NCI-H2196 (cell line): ENCODE results near the gene CAMK2D.

Experiments used
- DNase-seq: peaks from one replicate; lab custom pipeline; 2025; ENCODE audit not compliant: unreplicated experiment; lab: John Stamatoyannopoulos, UW

The CAMK2D gene

DNA sequence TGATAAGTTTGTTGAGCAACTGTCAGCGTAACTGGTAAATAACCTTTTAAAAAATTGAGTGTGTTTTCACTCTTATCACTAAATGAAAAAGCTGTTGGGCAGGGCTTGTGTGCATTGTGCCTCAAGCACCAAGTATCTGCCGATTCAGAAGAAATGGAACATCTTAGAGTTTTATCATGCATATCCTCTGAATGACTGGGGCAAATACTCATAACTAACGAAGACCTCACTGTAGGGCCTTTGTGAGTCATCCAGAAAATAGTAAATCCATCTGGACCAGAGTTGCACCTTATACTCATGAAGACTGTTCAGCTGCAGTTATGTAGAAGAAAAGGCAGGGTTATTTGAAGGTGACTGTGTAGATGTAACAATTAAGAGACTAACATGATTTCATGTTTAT is 222.1 kb downstream of the CAMK2D start:
- no peak for DNase-seq

DNA sequence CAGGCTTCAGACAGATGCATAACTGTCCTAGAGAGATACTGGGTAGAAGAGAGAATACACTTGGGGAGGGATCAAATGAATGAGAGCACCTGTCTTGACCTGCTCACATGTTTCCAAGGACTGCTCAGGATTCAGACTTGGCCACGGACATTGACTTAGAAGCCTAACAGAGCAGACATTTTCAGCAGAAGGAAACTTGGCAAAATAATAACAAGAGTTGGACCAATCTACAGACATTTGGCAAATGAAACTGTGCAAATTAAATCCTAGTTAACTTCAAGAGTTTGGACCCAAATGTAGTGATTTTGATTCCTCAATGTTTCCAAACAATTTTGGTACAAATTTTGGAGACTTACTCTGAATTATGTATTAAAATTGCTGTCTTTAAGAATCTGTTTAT is 223.9 kb downstream of the CAMK2D start:
- DNase-seq, result no peak

DNA sequence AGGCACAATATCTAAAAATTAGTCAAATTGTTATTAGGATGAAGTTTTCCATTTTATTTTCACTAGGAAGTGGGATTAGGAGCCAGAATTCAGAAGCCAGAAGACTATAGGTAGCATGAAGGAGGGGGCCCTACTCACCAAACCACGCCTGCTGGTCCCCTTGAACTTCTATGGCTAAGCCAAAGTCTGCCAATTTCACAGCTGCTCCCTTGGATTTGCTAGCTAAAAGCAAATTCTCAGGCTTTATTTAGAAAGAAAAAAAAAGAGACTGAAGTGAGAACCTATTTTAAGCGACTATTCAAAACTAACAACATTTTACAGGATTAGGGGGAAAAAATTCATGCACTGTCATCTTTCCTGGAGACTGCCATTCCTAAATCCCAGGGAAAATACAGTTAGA is 224.3 kb downstream of the CAMK2D start:
- DNase-seq, result no peak

DNA sequence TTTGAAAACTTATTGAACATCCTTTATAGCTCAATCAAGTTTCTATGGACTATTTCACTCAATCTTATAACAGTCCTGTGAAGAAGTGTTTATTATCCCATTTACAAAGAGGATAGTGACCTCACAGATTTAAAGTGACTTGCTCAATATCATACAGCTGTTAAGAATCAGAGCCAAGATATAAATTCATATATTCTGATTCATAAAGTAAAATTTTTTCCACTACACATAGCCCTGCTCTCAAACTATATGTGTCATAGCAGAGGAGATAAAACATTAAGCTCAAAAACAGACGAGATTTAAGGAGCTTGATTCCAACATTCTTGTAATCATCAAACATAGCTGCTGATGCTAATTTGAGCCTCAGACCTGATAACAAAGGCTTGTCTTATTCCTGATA is 226.8 kb downstream of the CAMK2D start:
- no peak for DNase-seq

DNA sequence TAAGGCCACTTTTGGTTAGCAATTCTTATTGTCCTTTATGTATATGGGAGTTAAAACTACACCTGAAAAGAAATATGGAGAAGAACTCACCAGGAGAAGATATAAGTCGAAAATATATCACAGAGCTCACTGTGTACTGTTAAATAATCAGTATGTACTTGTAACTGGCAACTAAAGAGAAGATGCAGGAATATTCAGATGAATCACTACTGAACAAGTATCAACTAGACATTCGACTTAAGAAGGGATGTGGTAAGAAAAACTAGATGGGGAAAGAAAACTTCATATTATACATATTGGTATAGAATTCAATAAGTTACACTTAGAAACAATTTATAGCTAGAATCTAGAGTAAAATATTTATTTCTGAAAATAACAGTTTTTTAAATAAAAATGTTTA is 230.0 kb downstream of the CAMK2D start:
- DNase-seq, result no peak

DNA sequence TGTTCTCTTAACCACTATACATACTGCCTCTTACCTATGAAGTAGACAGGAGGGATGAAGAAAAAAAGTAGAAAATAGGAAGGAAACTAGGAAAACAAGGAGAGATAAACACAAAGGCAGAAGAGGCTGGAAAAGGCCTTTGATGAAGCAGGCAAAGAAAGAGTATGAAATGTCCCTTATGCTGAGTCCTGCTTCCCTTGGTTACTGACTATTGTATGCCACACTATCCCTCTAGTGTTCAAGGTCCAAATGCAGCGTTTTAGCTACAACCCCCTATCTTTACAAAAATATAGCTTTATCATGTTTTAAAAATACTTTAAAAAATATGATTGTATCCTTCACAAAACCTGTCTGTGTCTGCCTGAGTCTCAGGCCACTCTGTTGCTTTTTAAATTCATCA is 233.1 kb downstream of the CAMK2D start:
- no peak for DNase-seq

DNA sequence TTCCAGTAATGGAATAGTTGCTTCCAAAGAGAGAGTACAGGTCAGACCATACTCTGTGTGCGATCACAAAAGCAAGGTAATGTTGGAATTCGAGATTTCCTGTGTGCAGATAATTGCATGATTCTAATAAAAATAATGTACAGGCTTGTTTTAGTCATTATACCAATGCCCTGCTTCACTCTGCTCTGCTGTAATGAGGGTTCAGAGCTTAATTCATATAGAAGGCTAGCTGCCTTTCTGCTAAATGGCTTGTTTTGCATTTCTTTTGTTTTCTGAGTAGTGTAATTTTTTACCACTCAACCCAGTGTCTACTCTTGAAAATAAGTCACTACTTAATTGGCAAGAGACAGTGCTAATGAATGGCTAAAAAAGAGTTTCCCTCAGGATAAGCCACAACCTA is 236.0 kb downstream of the CAMK2D start:
- DNase-seq, result no peak

DNA sequence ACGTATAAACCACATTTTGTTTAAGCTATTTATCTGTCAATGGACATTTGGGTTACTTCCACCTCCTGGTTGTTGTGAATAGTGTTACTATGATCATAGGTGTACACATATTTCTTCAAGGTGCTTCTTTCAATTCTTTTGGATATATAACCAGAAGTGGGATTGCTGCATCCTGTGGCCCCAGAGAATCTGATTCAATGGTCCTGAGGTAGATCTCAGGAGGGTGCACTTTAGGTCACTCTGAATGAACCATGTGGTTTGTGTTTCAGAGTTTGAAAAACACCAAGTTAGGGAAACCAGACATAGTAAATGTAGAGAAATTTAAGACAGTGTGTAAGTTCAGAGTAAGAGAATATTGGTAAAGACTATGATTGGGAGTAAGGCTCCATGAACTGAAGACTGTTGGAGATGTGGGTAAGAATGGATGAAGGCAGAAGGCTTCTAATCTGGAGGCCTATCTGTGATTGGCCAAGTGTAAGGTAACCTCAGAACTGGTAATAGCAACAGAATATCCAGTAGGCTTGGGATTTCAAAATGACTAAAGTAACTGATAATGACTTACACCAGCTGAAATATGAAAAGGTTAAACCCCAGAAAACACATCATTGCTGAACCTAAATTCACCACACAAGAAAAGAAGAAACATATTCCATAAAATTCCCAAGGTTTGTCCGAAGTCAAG is 236.9 kb downstream of the CAMK2D start:
- no peak for DNase-seq

DNA sequence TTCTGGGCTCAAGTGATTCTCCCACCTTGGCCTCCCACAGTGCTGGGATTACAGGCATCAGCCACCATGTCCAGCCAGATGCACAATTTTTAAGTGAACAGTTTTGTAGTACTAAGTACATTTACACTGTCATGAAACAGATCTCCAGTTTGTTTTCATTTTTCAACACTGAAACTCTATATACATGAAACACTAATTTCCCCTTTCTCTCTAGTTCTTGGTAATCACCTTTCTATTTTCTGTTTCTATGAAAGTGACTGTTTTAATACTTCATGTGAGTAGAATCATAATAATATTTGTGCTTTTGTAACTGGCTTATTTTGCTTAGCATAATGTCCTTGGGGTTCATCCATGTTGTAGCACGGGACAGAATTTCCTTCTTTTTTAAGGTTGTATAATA is 237.4 kb downstream of the CAMK2D start:
- no peak for DNase-seq

DNA sequence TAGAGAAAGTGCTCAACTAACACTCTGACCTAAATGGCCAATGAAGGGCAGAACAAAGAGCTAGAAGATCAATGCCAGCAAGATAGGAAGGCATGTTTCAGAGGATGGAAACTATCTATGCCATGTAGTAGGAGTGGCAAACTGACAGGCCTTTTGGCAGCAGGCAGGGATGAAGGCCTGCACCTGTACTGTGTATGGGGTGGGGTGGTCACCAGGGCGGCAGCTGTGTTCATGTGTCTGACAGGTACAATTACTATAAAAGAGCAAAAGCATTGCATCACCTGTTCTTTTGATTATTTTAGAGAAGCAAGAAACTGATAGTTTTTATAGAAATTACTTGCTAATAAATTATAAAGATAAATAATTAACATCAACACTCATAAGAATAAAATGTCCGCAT is 239.1 kb downstream of the CAMK2D start:
- no peak for DNase-seq

DNA sequence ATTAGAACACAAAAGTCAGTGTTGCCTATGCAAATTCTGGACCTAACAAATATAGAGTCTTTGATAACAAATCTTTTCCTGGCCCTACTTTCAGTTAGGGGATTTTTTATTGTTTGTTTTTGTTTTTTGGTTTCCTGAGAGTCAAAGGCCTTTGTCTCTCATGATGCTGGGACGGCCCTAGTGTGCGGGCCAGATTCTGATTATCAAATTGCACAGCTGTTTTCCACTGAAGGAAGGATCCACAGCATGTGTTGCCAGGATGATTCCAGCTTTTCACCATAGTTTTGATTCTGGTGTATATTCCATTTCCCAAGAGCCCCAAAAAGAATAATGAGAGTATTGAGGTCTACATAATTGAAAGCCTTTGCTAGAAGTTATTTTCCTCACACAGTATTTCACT is 248.2 kb downstream of the CAMK2D start:
- DNase-seq, result no peak

DNA sequence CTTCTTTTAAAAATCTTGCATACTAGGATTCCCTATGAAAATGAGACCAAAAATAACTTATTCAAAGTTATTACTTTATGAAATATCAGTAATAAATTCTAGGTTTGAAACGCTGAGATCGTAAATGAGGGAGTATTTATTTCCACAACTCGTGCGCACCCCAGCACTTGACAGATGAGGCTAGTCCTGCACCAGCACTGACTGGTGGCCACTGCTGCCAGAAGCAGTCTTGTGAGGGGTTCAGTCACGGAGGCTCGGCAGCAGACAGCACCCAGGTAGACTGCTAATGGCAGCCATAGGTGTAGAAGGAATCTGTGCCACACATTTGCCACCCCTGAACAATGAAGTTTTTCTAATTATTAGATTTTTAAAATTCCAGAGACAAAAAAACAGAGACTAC is 248.7 kb downstream of the CAMK2D start:
- no peak for DNase-seq

DNA sequence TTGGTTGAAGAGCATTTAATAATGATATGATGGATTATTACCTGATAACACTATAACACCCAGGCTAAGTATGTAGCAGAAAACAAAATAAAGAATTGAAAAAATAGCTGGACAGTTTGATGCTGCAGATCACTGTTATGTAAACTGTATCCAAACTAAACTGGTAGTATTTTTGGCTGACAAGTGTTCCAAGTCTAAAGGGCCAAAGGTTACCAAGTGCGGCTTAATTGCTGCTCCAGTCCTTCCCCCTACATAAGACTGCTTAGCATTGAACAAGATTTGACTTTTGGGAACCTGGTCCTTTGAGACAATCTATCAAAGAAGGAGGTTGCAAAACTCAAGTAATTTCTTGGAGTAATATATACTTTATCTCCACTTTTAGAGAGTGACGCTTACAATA is 249.6 kb downstream of the CAMK2D start:
- DNase-seq, result no peak

DNA sequence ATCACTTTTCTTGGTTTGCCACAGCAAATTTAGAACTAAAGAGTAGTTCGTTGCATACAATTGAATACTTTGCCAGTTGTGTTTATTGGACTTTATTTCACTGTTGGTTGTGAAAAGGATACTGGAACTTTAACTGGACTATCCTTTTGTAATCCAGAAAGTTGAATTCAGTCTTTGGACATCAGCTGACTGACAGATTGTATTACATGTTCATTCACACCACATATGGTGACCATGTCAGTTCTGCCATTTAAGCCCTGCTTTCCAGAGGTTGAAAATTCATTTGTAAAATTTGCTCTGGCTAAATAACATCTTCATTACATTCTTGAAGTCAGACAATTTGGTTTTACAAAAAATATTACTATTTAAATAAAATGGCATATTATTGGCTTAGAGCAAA is 251.7 kb downstream of the CAMK2D start:
- DNase-seq, result no peak

DNA sequence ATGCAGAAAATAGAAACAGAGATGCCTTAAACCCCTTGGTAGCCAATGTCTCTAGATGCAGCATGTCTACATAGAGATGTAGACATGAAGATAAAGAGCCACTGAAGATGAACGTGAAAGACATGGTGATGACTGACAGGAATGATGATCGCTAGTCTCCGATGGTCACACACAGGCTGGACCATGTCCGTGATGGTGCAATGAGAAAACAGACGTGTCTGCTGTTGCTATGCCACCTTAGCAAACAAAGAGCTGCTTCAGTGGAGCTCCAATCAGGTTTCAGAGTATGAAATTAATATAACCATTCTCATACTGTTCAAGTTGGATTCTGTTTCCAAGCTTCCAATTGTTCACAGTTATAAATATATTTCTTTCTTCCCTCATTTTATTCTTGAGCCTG is 256.5 kb downstream of the CAMK2D start:
- no peak for DNase-seq

DNA sequence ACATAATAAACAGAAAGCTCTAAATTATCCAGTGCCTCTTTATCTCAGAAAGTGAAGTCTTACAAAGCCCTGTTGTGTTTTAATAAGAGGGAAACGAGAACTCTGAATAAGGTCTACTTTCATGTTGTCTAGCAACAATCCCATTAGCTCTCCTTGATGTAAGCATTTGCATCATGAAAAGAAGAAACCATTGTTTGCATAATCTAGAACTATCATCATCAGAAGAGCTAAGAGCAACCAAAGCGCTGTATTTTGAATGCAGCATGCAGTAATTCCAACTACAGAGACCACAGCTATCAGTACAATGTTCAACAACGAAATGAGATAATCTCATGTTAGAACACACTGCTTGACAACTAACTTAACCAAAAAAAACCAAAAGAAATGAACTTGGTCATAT is 257.1 kb downstream of the CAMK2D start:
- DNase-seq, result no peak

DNA sequence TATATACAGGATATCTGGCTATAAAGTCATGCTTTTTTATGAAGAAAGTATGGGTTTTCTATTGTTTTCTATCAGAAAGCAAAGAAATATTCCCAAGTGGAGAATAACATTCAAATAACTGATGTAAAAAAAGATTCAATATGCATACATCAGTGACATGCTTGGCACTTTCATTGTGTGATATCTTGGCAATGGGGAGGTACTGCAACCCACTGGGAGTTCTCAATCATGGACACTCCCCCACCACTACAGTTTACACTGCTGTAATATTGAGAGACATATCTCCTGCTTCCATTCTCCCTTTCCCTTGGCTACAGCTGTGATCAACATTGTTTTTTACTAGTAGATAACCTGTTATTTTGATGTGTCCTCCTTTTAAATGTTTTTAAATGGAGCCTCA is 257.8 kb downstream of the CAMK2D start:
- DNase-seq, result no peak

DNA sequence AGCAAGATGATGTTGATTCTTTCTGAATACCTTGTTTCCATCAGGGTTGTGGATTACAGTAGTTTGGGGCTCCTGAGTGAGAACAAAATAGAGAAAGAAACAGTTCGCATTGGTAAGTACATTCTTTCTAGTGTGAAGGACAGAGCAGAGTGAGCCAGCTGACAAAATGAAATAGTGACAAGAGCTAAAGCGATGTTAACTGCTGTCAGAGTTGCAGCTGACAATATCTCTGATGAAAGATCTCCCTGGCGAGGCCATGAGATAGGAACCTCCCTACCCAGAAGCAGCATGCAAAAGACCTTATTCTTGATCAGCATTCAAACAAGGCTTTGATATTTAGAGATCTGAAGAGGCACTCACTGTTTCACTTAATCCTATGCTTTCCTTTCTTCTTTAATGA is 258.6 kb downstream of the CAMK2D start:
- no peak for DNase-seq

DNA sequence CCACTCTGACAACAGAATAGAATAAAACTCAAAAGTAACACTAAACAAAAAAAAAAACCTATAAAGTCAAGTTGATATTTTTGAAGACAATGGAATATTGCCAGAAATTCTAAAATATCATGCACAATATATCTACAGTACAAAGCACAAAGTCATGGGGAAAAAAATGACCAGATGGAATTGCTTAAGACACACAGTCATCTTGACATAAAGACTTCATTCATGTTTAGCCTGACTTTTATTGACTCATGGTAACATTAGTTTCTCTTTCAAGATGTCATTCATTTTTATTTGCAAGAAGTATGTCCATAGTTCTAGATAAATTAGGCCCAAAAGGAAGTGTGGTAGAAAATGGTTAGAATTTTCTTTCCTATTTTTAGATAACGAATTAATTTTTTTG is 259.1 kb downstream of the CAMK2D start:
- no peak for DNase-seq

DNA sequence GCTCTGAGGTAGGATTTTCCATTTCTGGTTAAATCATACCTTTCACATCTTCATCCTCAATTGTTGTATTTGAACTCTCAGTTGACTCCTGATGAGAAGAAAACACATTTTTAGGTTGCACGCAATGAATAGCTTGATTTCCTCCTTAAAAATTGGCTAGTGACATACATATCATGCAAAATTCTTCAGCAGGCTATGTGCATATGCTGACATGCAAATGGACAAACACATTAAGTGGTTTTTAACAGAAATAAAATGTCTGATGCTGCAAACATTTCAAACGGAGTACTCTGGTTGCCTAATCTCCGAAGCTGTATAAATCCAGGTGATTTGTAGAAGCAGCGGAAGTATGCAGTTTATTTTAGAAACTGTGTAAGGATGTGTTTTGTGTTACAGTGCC is 261.1 kb downstream of the CAMK2D start:
- no peak for DNase-seq

DNA sequence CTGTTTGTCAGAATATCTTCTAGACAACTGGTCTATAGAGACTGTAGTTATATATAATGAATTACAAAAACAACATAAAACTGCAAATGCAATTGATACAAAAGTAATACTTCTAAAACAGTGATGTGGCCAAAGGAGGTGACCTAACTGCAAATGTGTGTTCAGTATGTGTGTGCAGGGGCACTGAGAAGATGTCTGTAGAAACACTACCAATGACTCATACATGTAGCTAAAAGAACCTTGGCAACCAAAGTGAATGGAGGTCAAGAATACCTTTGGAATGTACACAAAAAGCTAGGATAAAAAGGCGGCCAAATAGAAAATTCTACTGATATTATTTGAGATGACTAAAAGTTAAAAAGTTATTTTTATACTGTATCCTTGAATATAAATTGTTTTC is 261.8 kb downstream of the CAMK2D start:
- no peak for DNase-seq

DNA sequence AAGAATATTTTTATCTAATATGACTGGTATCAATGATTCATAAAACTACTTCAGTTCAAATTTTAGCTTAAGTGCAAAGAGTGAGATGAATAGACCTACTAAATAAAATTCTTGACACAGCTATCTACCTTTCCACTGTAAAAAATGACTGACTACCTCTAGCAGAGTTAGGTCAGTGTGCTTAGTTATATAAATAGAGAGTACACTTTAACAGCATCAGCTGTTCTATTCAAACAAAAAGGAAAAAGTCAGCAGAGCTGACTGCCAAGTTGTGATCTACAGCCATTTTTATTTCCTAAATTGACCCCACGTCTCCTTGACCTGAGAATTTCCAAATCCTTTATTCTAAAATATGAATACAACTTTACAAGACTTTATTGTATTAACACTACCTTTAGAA is 262.4 kb downstream of the CAMK2D start:
- DNase-seq, result no peak

DNA sequence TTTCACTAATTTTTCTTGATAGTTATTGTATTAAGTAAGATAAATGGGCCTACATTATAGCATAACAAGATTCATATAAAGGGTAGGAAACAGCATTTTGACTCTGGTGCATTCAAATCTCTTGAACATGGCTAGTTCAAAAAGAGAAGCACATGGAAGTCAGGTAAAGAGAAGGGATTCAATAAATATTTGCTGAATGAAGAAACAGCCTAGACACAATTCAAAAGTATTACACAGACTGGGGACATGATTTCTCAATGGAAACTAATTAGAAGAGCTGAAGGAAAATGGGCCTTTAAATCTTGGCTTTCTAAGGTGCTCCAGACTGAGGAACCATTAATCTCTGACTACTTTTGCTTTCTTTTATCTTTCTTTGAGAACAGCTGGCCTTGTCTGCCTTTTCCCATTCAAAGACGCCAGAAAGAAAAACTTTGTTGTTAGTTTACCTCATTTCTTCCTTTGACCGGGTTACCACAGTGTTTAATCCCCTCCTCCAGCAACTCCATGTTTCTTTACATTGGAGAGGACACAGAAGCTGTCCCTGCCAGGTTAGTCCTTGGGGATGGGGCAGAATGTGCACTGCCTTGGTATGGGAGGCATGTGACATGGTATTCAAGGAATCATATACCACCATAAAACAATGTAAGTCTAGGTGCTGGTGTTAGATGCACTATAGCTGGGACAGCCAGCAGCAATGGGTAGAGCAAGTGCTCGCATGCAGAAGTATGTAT is 264.2 kb downstream of the CAMK2D start:
- DNase-seq, result no peak
